ENCODE results near the gene EDN3. TPM values are rescaled to one million over a fixed set of nuclear protein-coding genes. Genes with fewer than 3 reads are reported as not detected.

The EDN3 gene
- total and polyA plus RNA-seq, 4 donors: 6.5 to 31.1 (median 8.4) TPM

DNA sequence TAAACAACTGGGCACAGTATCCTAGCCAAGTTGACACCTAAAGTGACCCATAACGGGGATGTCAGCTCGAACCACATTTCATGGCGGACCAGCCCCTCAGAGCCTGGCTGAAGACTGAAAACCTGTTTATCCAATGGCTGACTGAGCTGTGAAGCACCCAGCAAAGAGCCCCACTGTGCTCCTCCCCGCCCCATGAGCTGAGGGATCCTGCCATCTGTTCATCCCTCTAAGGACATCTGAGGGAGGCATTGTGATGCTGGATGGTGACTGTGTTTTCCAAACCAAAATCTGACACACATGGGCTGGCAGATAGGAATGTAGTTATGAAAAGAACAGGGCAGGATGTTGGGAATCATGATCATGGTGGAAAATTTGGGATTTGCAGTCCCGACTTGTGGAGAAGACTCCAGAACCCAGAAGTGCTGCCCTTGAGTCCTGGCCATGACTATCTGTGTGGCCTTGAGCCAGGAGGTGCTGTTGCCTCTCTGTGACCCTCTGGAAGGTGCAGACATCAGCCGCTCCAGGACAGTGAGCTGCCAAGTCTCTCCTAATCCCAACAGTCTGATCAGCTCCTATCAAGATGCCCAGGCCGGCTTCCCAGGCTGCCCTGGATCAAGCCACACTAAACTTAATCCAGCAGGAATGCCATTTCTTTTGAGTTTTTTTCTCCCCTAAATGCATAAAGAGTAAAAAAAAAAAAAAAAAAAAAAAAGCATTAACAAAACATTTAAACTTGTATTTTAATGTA, 5.7 kb downstream of the EDN3 start:
- Histone ChIP-seq H3K9me3 (ENCODE audit: control insufficient read depth, insufficient read depth, low read length) (no peaks in the 10 kb centered on the region), H3K27ac (ENCODE audit: low read depth, low read length) (no peak overlapping the region), H3K27me3 (ENCODE audit: control insufficient read depth, insufficient read depth, low read length) (peaks cover 10% of the 10 kb centered on the region), H3K4me1 (ENCODE audit: control insufficient read depth, insufficient read depth, low read length) (peaks cover 4% of the 10 kb centered on the region), H3K4me3 (ENCODE audit: low read depth, low read length) (no peak overlapping the region), H3K36me3 (ENCODE audit: control insufficient read depth, insufficient read depth, low read length) (no peaks in the 10 kb centered on the region)
- no peak for DNase-seq (ENCODE audit: low read depth in 4 of 6, low spot score in 6 of 6)
- WGBS (ENCODE audit: insufficient coverage): 85% methylated on average over 6 of the region's 7 CpGs

DNA sequence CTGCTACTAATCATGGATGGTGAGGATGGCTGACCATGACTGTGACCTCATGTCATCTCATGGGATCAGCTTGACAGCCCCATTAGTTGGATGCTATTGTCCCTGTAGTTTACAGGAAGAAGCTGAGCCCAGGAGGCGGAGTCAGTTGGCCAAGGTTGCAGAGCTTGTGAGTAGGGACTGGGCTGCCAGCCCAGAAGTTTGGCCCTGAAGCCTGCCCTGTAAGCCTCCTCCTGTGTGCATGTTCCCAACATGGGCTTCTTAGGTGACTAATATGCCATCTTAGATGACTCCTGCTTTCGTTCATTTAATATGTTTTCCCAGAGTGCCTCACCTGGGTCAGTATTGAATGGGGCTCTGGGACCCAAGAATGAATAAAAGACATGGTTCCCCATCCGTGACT, 6.9 kb downstream of the EDN3 start:
- no peaks in the 10 kb centered on the region for H3K36me3 ChIP-seq (ENCODE audit: control insufficient read depth, insufficient read depth, low read length)
- no peaks in the 10 kb centered on the region for H3K27me3 ChIP-seq (ENCODE audit: control insufficient read depth, insufficient read depth, low read length)
- WGBS (ENCODE audit: insufficient coverage): 73% methylated on average over 2 of the region's 3 CpGs
- H3K9me3 ChIP-seq (ENCODE audit: control insufficient read depth, insufficient read depth, low read length): no peaks in the 10 kb centered on the region
- DNase-seq (ENCODE audit: low read depth in 4 of 6, low spot score in 6 of 6): no peak
- H3K4me3 ChIP-seq (ENCODE audit: low read depth, low read length): no peak overlapping the region
- peaks cover 4% of the 10 kb centered on the region for H3K4me1 ChIP-seq (ENCODE audit: control insufficient read depth, insufficient read depth, low read length)
- no peak overlapping the region for H3K27ac ChIP-seq (ENCODE audit: low read depth, low read length)

DNA sequence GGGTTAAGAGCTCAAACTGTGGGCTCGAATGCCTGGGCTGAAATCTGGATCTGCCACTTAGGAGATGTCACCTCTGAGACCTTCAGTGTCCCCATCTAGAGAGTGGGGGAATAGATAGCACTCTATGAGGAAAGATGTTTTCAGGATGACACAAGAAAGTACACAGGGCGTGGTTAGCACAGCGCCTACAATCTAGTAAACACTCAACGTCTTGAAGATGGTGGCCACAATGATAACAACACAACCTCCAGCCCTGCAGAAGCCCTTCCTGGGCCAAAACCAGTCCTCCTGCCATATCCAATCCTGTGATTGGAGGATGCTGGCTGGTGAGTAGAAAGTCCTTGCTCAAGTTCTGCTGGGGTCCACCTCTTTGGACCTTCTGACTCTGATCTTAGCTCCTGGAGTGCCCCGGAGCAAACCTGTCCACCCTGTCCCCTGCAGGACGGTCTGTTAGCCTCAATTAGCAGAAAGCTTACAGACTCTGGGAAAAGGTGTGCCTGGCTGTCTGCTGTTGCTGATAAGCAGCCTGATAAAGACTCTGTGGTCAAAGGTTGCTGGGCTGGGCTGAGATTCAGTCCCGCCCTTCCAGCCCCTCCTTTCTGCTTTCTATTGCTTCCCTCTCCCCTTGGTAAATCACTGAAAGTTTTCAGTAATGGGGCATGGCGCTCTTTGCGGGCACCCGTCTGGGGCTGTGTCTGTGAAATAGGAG, 8.2 kb downstream of the EDN3 start:
- Histone ChIP-seq H3K4me1 (ENCODE audit: control insufficient read depth, insufficient read depth, low read length) (peaks cover 4% of the 10 kb centered on the region), H3K9me3 (ENCODE audit: control insufficient read depth, insufficient read depth, low read length) (no peaks in the 10 kb centered on the region), H3K4me3 (ENCODE audit: low read depth, low read length) (no peak overlapping the region), H3K27me3 (ENCODE audit: control insufficient read depth, insufficient read depth, low read length) (no peaks in the 10 kb centered on the region), H3K36me3 (ENCODE audit: control insufficient read depth, insufficient read depth, low read length) (no peaks in the 10 kb centered on the region), H3K27ac (ENCODE audit: low read depth, low read length) (no peak overlapping the region)
- 88% methylated on average over 3 of the region's 10 CpGs for WGBS (ENCODE audit: insufficient coverage)
- no peak for DNase-seq (ENCODE audit: low read depth in 4 of 6, low spot score in 6 of 6)

DNA sequence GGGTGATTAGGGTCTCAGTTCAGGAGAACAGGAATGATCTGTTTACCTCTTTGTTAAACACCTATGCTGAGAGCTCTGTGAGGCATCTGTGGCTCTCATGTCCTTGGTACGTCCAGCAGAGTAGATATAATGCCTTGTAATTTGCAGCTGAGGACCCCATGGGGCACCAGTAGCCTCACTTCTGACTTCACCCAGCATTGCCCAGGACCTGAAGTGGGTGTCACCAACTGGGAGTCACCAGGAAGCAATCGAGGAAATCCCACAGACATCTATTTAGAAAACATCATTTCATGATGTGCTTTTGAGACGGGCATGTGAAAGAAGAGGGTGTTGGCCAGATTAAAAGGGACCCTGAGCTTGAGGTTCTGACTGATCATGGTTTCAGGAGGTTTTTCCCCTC, 8.8 kb downstream of the EDN3 start:
- DNase-seq (ENCODE audit: low read depth in 4 of 6, low spot score in 6 of 6): no peak
- Histone ChIP-seq H3K4me3 (ENCODE audit: low read depth, low read length) (no peak overlapping the region), H3K36me3 (ENCODE audit: control insufficient read depth, insufficient read depth, low read length) (no peaks in the 10 kb centered on the region), H3K27me3 (ENCODE audit: control insufficient read depth, insufficient read depth, low read length) (no peaks in the 10 kb centered on the region), H3K27ac (ENCODE audit: low read depth, low read length) (no peak overlapping the region), H3K4me1 (ENCODE audit: control insufficient read depth, insufficient read depth, low read length) (peaks cover 4% of the 10 kb centered on the region), H3K9me3 (ENCODE audit: control insufficient read depth, insufficient read depth, low read length) (no peaks in the 10 kb centered on the region)
- WGBS (ENCODE audit: insufficient coverage): no CpG with 5 or more reads among the region's 3 CpGs

DNA sequence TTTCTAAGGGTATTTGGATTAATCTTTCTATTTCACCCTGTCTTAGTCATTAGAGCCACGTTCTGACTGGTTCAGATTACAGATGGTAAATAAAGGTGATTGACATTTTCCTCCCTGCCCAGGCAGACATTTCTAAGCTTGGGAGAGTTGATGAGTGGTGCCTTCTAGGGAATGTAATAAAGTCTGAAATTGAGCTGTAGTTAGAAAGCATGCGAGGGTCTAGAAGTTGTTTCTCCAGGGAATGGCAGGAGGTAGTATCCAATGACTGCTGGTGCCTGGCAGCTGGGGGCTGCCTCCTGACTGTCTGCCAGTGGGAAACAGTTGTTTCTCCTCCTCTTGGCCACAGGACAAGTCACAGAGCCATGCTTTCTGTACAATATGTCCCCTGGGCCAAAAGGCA, 14.6 kb downstream of the EDN3 start:
- H3K36me3 ChIP-seq (ENCODE audit: control insufficient read depth, insufficient read depth, low read length): no peaks in the 10 kb centered on the region
- H3K27me3 ChIP-seq (ENCODE audit: control insufficient read depth, insufficient read depth, low read length): no peaks in the 10 kb centered on the region
- H3K4me1 ChIP-seq (ENCODE audit: control insufficient read depth, insufficient read depth, low read length): peaks cover 12% of the 10 kb centered on the region
- no peaks in the 10 kb centered on the region for H3K9me3 ChIP-seq (ENCODE audit: control insufficient read depth, insufficient read depth, low read length)
- 11% methylated on average over 1 of the region's 2 CpGs for WGBS (ENCODE audit: insufficient coverage)
- no peak overlapping the region for H3K27ac ChIP-seq (ENCODE audit: low read depth, low read length)
- peak in 4 of 6 donors; percentile 15 to 78 (median 43) for DNase-seq (ENCODE audit: low read depth in 4 of 6, low spot score in 6 of 6)
- no peak overlapping the region for H3K4me3 ChIP-seq (ENCODE audit: low read depth, low read length)

DNA sequence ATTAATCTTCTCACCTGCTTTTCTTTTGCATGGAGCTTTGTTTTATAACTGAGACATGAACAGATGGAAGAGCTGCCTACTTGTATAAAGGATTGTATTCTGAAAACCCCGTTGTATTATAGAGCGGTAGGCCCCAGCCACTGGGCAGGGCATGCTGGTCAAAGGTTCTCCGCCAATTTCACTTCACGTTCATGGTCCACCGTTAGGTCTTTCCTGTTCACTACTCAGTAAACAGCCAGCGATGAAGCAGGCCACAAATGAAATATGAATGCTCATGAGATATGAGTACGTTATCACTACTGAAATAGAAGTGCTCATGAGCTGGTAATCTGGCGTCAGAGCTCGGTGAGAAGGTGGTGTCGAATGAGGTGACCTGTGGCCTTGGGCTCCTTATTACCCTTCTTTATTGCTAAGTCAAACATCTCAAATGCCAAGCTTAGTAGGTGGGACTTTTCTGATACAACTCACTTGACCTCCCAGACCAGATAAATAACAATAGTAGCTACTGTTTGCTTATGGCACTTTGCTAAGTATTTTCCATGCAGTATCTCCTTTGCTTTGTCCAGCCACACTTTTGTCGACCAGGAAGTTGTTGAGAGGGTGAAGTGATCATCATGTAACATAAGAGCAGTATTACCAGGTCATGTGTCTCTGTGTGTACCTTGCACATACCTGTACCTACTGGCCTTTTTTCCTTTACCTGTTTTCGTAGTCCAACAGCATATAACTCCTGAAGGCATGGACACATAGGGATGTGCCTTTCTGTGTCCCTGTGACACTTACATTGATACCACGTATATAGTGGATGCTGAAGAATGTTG, 16.7 kb downstream of the EDN3 start:
- WGBS (ENCODE audit: insufficient coverage): 90% methylated on average over 7 of the region's 13 CpGs
- Histone ChIP-seq H3K27ac (ENCODE audit: low read depth, low read length) (no peak overlapping the region), H3K4me1 (ENCODE audit: control insufficient read depth, insufficient read depth, low read length) (peaks cover 22% of the 10 kb centered on the region), H3K27me3 (ENCODE audit: control insufficient read depth, insufficient read depth, low read length) (no peaks in the 10 kb centered on the region), H3K4me3 (ENCODE audit: low read depth, low read length) (no peak overlapping the region), H3K9me3 (ENCODE audit: control insufficient read depth, insufficient read depth, low read length) (no peaks in the 10 kb centered on the region), H3K36me3 (ENCODE audit: control insufficient read depth, insufficient read depth, low read length) (no peaks in the 10 kb centered on the region)
- DNase-seq (ENCODE audit: low read depth in 4 of 6, low spot score in 6 of 6): no peak

DNA sequence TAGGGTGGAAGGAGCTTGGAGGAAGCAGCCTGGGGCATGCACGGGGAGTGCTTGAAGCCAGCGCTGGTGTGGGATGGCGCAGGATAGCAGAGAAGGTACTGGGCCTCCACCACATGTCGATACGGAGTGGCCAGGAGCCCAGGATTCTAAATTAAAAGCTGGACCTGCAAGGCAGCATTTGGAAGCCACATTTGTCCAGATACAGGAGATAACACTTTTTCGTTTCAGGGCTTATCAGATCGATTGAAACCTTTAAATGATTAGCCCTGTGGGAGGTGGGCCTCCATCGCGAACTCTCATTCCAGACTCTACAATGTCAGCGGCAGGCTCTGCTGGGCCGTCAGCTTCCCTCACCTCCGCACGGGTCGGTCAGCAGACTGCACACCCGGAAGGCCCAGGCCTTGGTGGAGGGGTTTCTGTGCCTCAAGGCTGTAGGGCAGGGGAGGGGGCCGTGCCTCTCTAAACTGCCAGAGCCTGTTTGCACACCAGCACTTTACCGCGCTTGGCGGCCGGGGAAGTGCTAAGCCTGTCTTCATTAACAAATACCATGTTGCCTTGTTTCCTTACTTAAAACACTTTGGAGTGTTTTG, 17.9 kb downstream of the EDN3 start:
- no peaks in the 10 kb centered on the region for H3K9me3 ChIP-seq (ENCODE audit: control insufficient read depth, insufficient read depth, low read length)
- H3K27ac ChIP-seq (ENCODE audit: low read depth, low read length): no peak overlapping the region
- no peak for DNase-seq (ENCODE audit: low read depth in 4 of 6, low spot score in 6 of 6)
- H3K4me3 ChIP-seq (ENCODE audit: low read depth, low read length): no peak overlapping the region
- H3K27me3 ChIP-seq (ENCODE audit: control insufficient read depth, insufficient read depth, low read length): no peaks in the 10 kb centered on the region
- H3K36me3 ChIP-seq (ENCODE audit: control insufficient read depth, insufficient read depth, low read length): no peaks in the 10 kb centered on the region
- peaks cover 22% of the 10 kb centered on the region for H3K4me1 ChIP-seq (ENCODE audit: control insufficient read depth, insufficient read depth, low read length)
- 81% methylated on average over 15 of the region's 20 CpGs for WGBS (ENCODE audit: insufficient coverage)

DNA sequence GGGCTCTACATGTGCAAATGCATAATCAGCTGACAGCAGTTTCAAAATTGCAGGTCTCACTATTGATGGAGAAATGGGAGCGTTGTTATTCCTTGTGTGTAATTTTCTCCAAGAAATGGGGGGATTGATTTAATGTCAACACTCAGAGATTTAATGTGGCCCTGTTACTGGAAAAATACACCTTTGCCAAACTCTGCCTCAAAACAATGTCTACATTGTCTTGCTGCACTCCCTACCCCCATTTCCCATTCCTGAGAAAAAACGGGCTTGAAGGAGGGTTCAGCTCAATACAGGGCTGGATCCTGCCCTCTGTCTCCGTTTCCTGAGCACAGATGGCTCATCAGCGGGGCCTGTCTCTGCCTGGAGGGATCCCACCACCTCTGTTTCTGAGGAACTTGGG, 18.4 kb downstream of the EDN3 start:
- Histone ChIP-seq H3K27ac (ENCODE audit: low read depth, low read length) (no peak overlapping the region), H3K4me1 (ENCODE audit: control insufficient read depth, insufficient read depth, low read length) (peaks cover 22% of the 10 kb centered on the region), H3K4me3 (ENCODE audit: low read depth, low read length) (no peak overlapping the region), H3K9me3 (ENCODE audit: control insufficient read depth, insufficient read depth, low read length) (no peaks in the 10 kb centered on the region), H3K36me3 (ENCODE audit: control insufficient read depth, insufficient read depth, low read length) (no peaks in the 10 kb centered on the region), H3K27me3 (ENCODE audit: control insufficient read depth, insufficient read depth, low read length) (no peaks in the 10 kb centered on the region)
- 42% methylated on average over 4 of the region's 4 CpGs for WGBS (ENCODE audit: insufficient coverage)
- no peak for DNase-seq (ENCODE audit: low read depth in 4 of 6, low spot score in 6 of 6)

DNA sequence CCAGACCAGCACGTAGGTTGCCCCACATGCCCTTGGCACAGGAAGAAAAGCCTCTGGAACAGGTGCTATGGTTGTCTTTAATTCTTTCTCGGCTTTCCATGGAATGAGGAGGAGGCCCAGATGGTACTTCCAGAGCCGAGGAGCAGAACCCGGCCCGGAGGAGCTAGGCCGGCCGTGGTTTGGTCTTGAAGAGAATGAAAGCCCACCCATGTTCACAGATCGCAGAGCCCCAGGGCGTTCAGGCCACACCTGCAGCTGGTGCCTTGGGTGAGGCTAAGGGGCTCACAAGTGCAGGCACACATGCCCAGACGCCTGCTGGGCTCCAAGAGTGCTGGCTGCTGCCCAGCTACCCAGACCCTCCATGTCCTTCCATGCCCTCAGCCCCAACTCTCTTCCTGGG, 20.0 kb downstream of the EDN3 start:
- no peaks in the 10 kb centered on the region for H3K36me3 ChIP-seq (ENCODE audit: control insufficient read depth, insufficient read depth, low read length)
- 90% methylated on average over 10 of the region's 10 CpGs for WGBS (ENCODE audit: insufficient coverage)
- H3K4me1 ChIP-seq (ENCODE audit: control insufficient read depth, insufficient read depth, low read length): peaks cover 19% of the 10 kb centered on the region
- H3K27ac ChIP-seq (ENCODE audit: low read depth, low read length): no peak overlapping the region
- H3K27me3 ChIP-seq (ENCODE audit: control insufficient read depth, insufficient read depth, low read length): no peaks in the 10 kb centered on the region
- no peak overlapping the region for H3K4me3 ChIP-seq (ENCODE audit: low read depth, low read length)
- no peak for DNase-seq (ENCODE audit: low read depth in 4 of 6, low spot score in 6 of 6)
- H3K9me3 ChIP-seq (ENCODE audit: control insufficient read depth, insufficient read depth, low read length): no peaks in the 10 kb centered on the region
